ENCODE results near the gene ACSL4. TPM values are rescaled to one million over a fixed set of nuclear protein-coding genes. Genes with fewer than 3 reads are reported as not detected.
A peak's percentile ranks its signal among the peaks of the same experiment; 100 is the strongest.
"Not testable (repeated sequence)": the region's sequence is repeated elsewhere in the genome, so short reads cannot be mapped to it uniquely, and the experiment has no call there.

The ACSL4 gene
- total RNA-seq, 1 donor from 2014 or later, result 25.1 TPM

GRCh38 chrX:109691277-109691676 lies 41.8 kb downstream of the ACSL4 start:
- intact Hi-C loops (cut with DNase I), result no loop called here
- DNase-seq, result no peak

GRCh38 chrX:109687903-109688302 lies 45.2 kb downstream of the ACSL4 start:
- no peak for ATAC-seq (ENCODE audit: poor library complexity)
- intact Hi-C loops (cut with DNase I), result no loop called here
- no peak for DNase-seq

More at GRCh38 chrX:109691277-109691676, 41.8 kb downstream of the ACSL4 start:
- ATAC-seq (ENCODE audit: poor library complexity), result no peak

GRCh38 chrX:109685656-109686078 lies 47.4 kb downstream of the ACSL4 start:
- DNase-seq (no peak), ATAC-seq (ENCODE audit: poor library complexity) (no peak)
- intact Hi-C loops (cut with DNase I), result no loop called here

GRCh38 chrX:109684136-109684535 lies 48.9 kb downstream of the ACSL4 start:
- no peak for ATAC-seq (ENCODE audit: poor library complexity)
- intact Hi-C loops (cut with DNase I), result no loop called here

GRCh38 chrX:109681475-109682081 lies 51.5 kb downstream of the ACSL4 start:
- no peak for ATAC-seq (ENCODE audit: poor library complexity)

More at GRCh38 chrX:109684136-109684535, 48.9 kb downstream of the ACSL4 start:
- no peak for DNase-seq

GRCh38 chrX:109679820-109680219 lies 53.2 kb downstream of the ACSL4 start:
- no peak for DNase-seq
- ATAC-seq (ENCODE audit: poor library complexity), result no peak
- intact Hi-C loops (cut with DNase I), result no loop called here

More at GRCh38 chrX:109681475-109682081, 51.5 kb downstream of the ACSL4 start:
- DNase-seq, result no peak
- intact Hi-C loops (cut with DNase I), result no loop called here

GRCh38 chrX:109672239-109672638 lies 60.8 kb downstream of the ACSL4 start:
- DNase-seq, result no peak
- ATAC-seq (ENCODE audit: poor library complexity), result peak; percentile 81
- intact Hi-C loops (cut with DNase I), result no loop called here

- DNase-seq; ATAC-seq (ENCODE audit: poor library complexity); intact Hi-C loops (cut with DNase I): not testable (repeated sequence)
These were observed 61.9 kb downstream of the ACSL4 start for GRCh38 chrX:109671170-109671569.

- ATAC-seq (ENCODE audit: poor library complexity) (no peak), DNase-seq (no peak)
- intact Hi-C loops (cut with DNase I), result no loop called here
These were observed 65.1 kb downstream of the ACSL4 start for GRCh38 chrX:109667986-109668385.

GRCh38 chrX:109660435-109661143 lies 72.5 kb downstream of the ACSL4 start:
- intact Hi-C loops (cut with DNase I), result no loop called here
- ATAC-seq (ENCODE audit: poor library complexity), result no peak
- no peak for DNase-seq

GRCh38 chrX:109658391-109658790 lies 74.7 kb downstream of the ACSL4 start:
- DNase-seq (no peak), ATAC-seq (ENCODE audit: poor library complexity) (no peak)
- intact Hi-C loops (cut with DNase I), result no loop called here

- intact Hi-C loops (cut with DNase I); DNase-seq; ATAC-seq (ENCODE audit: poor library complexity): not testable (repeated sequence)
These were observed 75.7 kb downstream of the ACSL4 start for GRCh38 chrX:109657364-109657763.

GRCh38 chrX:109656774-109657173 lies 76.3 kb downstream of the ACSL4 start:
- intact Hi-C loops (cut with DNase I), result no loop called here
- no peak for ATAC-seq (ENCODE audit: poor library complexity)
- DNase-seq, result no peak

- ATAC-seq (ENCODE audit: poor library complexity), result no peak
- DNase-seq, result no peak
- intact Hi-C loops (cut with DNase I), result no loop called here
These were observed 77.4 kb downstream of the ACSL4 start for GRCh38 chrX:109655502-109656201.

GRCh38 chrX:109654516-109655109 lies 78.4 kb downstream of the ACSL4 start:
- intact Hi-C loops (cut with DNase I), result no loop called here
- no peak for ATAC-seq (ENCODE audit: poor library complexity)
- DNase-seq, result no peak

GRCh38 chrX:109644671-109645070 lies 88.4 kb downstream of the ACSL4 start:
- ATAC-seq (ENCODE audit: poor library complexity); DNase-seq; intact Hi-C loops (cut with DNase I): not testable (repeated sequence)

GRCh38 chrX:109643687-109644086 lies 89.4 kb downstream of the ACSL4 start:
- intact Hi-C loops (cut with DNase I), result no loop called here
- DNase-seq (no peak), ATAC-seq (ENCODE audit: poor library complexity) (no peak)

- intact Hi-C loops (cut with DNase I), result no loop called here
- ATAC-seq (ENCODE audit: poor library complexity) (no peak), DNase-seq (no peak)
These were observed 94.9 kb downstream of the ACSL4 start for GRCh38 chrX:109638158-109638557.

- intact Hi-C loops (cut with DNase I); DNase-seq; ATAC-seq (ENCODE audit: poor library complexity): not testable (repeated sequence)
These were observed 95.6 kb downstream of the ACSL4 start for GRCh38 chrX:109637477-109637876.

All from Right ventricle myocardium superior (tissue), 1 donor.